ENCODE results near the gene LYZL6. TPM values are rescaled to one million over a fixed set of nuclear protein-coding genes. Genes with fewer than 3 reads are reported as not detected.

Gene LYZL6
- total RNA-seq, 1 donor from 2014 or later = not detected

DNA sequence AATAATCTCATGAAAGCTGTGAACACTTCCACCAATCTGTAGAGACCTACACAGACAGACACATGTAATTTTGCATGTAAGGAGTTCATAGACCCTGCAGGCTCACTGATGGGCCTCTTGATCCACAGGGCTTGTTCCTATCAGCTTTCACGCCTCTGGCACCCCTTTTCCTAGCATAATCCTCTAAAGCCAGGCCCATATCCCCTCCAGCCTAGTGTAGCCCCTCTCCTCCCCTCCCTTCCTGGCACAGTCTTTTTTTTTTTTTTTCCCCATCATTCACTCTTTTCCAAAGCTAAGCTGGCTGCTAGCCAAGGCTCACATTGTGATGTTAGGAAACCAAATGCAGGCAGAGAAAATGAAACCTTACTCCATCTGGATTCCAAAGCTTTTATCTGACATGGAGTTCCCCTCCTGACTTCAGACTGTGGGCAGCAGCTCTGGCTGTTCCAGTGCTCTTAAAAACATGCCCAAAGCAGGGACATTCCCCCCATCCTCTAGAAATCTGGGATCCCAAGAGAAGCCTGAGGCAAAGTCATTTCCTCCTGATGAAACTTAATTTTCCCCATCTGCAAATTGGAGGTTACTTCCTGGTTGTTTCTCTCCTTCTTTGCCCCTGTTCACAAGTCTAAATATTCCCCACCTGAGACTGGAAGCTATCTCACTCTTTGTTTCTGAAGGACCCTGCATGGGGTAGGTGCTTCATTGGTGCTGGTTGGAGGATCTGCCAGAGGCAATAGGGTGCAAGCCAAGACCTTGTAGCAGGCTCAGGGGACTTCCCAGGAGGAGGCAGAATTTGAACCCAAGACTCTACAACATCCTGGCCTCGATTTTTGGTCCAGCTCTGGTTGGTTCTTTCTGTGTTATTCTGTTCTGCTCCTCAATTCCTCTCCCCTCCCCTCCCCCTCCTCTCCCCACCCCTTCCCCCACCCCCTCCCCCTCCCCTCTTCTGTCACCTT is 53.4 kb downstream of the LYZL6 start:
- H3K36me3 Mint-ChIP-seq (ENCODE audit: insufficient read depth) = no peaks in the 10 kb centered on the region
- TF ChIP-seq, protein P1, sequence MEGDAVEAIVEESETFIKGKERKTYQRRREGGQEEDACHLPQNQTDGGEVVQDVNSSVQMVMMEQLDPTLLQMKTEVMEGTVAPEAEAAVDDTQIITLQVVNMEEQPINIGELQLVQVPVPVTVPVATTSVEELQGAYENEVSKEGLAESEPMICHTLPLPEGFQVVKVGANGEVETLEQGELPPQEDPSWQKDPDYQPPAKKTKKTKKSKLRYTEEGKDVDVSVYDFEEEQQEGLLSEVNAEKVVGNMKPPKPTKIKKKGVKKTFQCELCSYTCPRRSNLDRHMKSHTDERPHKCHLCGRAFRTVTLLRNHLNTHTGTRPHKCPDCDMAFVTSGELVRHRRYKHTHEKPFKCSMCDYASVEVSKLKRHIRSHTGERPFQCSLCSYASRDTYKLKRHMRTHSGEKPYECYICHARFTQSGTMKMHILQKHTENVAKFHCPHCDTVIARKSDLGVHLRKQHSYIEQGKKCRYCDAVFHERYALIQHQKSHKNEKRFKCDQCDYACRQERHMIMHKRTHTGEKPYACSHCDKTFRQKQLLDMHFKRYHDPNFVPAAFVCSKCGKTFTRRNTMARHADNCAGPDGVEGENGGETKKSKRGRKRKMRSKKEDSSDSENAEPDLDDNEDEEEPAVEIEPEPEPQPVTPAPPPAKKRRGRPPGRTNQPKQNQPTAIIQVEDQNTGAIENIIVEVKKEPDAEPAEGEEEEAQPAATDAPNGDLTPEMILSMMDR (IDR thresholded peaks at IDR 0.05; ENCODE audit: unreplicated experiment) = no peak
- peaks cover 8% of the 10 kb centered on the region for H3K4me1 Mint-ChIP-seq (ENCODE audit: low read depth)
- H3K27ac Mint-ChIP-seq = peak overlapping the region; percentile 31
- H3K9me3 Mint-ChIP-seq (ENCODE audit: low read depth) = no peaks in the 10 kb centered on the region
- H3K27me3 Mint-ChIP-seq = no peaks in the 10 kb centered on the region
- DNase-seq (ENCODE audit: low spot score, unreplicated experiment) = no peak
- H3K4me3 Mint-ChIP-seq (ENCODE audit: low read depth) = no peak overlapping the region

DNA sequence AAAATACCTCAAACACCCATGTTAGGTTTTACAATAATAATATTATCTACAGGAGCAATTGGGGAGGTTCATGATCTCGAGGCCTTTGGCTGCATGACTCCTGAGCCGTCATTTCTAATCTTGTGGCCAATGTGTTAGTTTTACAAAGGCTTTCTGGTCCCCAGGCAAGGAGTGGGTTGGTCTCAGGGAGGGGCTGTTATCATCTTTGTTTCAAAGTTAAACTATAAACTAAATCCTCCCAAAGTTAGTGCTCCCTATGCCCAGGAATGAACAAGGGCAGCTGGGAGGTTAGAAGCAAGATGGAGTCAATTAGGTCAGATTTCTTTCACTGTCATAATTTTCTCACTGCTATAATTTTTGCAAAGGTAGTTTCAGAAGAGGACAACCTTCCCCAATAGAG is 54.3 kb downstream of the LYZL6 start:
- Mint-ChIP-seq H3K27ac (no peak overlapping the region), H3K36me3 (ENCODE audit: insufficient read depth) (no peaks in the 10 kb centered on the region), H3K9me3 (ENCODE audit: low read depth) (no peaks in the 10 kb centered on the region), H3K4me3 (ENCODE audit: low read depth) (no peak overlapping the region), H3K4me1 (ENCODE audit: low read depth) (peaks cover 8% of the 10 kb centered on the region), H3K27me3 (no peaks in the 10 kb centered on the region)
- no peak for DNase-seq (ENCODE audit: low spot score, unreplicated experiment)
- TF ChIP-seq, protein P1 (IDR thresholded peaks at IDR 0.05; ENCODE audit: unreplicated experiment) = no peak

Other genes starting within 250 kb of the LYZL6 start
- 13.7 and 13.9 TPM in 2 replicates for gene RASL10B, start 212.1 kb downstream of the LYZL6 start, total RNA-seq
- 0.10 and 0.11 TPM in 2 replicates for gene GAS2L2, start 190.5 kb downstream of the LYZL6 start, total RNA-seq
- gene C17orf50, start 182.8 kb downstream of the LYZL6 start, total RNA-seq = not detected in 2 replicates
- 0.53 TPM in 1 of 2 replicates, not detected in the other for gene MMP28, start 148.1 kb downstream of the LYZL6 start, total RNA-seq
- gene TAF15, start 134.2 kb downstream of the LYZL6 start, total RNA-seq = 282 and 287 TPM in 2 replicates
- gene HEATR9, start 74.8 kb downstream of the LYZL6 start, total RNA-seq = not detected in 2 replicates
- gene CCL5, start 63.4 kb downstream of the LYZL6 start, total RNA-seq = not detected in 2 replicates
- 4.2 and 4.8 TPM in 2 replicates for gene RDM1, start 12.9 kb downstream of the LYZL6 start, total RNA-seq
- gene CCL16, start 37.8 kb upstream of the LYZL6 start, total RNA-seq = not detected in 2 replicates
- gene CCL14, start 43.0 kb upstream of the LYZL6 start, total RNA-seq = not detected in 2 replicates
- gene CCL15, start 57.8 kb upstream of the LYZL6 start, total RNA-seq = 0.29 TPM in 1 of 2 replicates, not detected in the other
- gene CCL23, start 74.3 kb upstream of the LYZL6 start, total RNA-seq = not detected in 2 replicates
- gene CCL18, start 120.6 kb upstream of the LYZL6 start, total RNA-seq = not detected in 2 replicates
- not detected in 2 replicates for gene CCL3, start 146.4 kb upstream of the LYZL6 start, total RNA-seq
- gene CCL4, start 160.1 kb upstream of the LYZL6 start, total RNA-seq = not detected in 2 replicates
- 27.1 and 30.1 TPM in 2 replicates for gene TBC1D3B, start 232.9 kb upstream of the LYZL6 start, total RNA-seq

All from progenitor cell of endocrine pancreas (in vitro differentiated cells).